Sigmoid colon (tissue), 4 donors: ENCODE measurements around the gene CDON.

Experiments used
- CTCF ChIP-seq, 4 experiments: fragments of 450-650 bp in 3 of 4; fragments of 200-600 bp in 1 of 4; IDR thresholded peaks; one replicate each; pipeline ENCODE4 v1.5.1; 2016 to 2019; ENCODE audit warnings: antibody characterized with exemption in 4 of 4, mild to moderate bottlenecking in 3 of 4, moderate library complexity in 2 of 4
- EP300 ChIP-seq, 4 donors: sonication (generic); formaldehyde crosslinking; IDR thresholded peaks; one replicate each; pipeline ENCODE4 v1.6.1; 2017; ENCODE audit warnings: antibody characterized with exemption in 4 of 4

GRCh38 chr11:126054408-126054807 lies 8.3 kb downstream of the CDON start:
- no peak for TF ChIP-seq CTCF (IDR thresholded peaks at IDR 0.05)
- TF ChIP-seq EP300 (IDR thresholded peaks at IDR 0.05), result no peak
